ENCODE data around the gene LDLRAD4. TPM values are rescaled to one million over a fixed set of nuclear protein-coding genes. Genes with fewer than 3 reads are reported as not detected.
"Not testable (repeated sequence)": the region's sequence is repeated elsewhere in the genome, so short reads cannot be mapped to it uniquely, and the experiment has no call there.

Gene LDLRAD4
- total RNA-seq, 1 experiment from 2014 or later = 1.7 TPM

DNA sequence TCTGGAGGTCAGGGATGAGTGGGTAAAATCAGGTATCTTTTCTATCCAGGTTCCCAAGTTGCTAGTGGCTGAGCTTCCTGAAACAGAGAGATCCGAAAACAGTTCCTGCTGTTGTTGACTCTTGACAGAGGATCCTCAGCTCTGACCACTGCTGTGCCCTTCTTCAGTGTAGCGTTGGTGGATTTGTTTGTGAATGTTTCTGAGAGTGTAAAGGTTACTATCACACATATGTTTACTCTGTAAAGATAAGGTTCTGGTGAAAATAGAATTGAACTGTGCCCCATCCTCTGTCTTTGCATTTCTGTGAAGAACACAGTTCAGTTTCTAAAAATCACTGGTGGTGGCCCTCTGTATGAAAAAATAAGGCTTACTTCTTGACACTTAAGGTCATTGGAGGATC is 119.8 kb downstream of the LDLRAD4 start:
- intact Hi-C loops (cut with micrococcal nuclease; ENCODE audit: unreplicated experiment) = no loop called here
- ChIA-PET CTCF (no interaction called here), POLR2A (ENCODE audit: unreplicated experiment) (no interaction called here)
- H3K79me2 ChIP-seq (ENCODE audit: low read depth) = no peaks in the 10 kb centered on the region
- no peak for DNase-seq
- BruUV-seq (replicated peaks) = no TSS peak
- H3K27ac ChIP-seq = no peak overlapping the region
- no peak overlapping the region for H3K4me2 ChIP-seq
- H3K9me3 ChIP-seq (ENCODE audit: insufficient read depth, low read depth) = no peaks in the 10 kb centered on the region
- TF ChIP-seq EZH2 (IDR thresholded peaks at IDR 0.05; ENCODE audit: low read depth) (no peak), CTCF (conservative IDR thresholded peaks at IDR 0.05) (no peak)
- peaks cover 34% of the 10 kb centered on the region for H3K27me3 ChIP-seq (ENCODE audit: insufficient read depth, low read depth)
- no peaks in the 10 kb centered on the region for H4K20me1 ChIP-seq (ENCODE audit: insufficient read depth)
- H3K9me2 ChIP-seq (ENCODE audit: insufficient read depth) = no peaks in the 10 kb centered on the region
- no peak overlapping the region for H3K4me3 ChIP-seq
- H2AFZ ChIP-seq = no peak overlapping the region
- no peaks in the 10 kb centered on the region for H3K4me1 ChIP-seq (replicated peaks; ENCODE audit: insufficient read depth)
- H3K36me3 ChIP-seq (ENCODE audit: low read depth) = no peaks in the 10 kb centered on the region
- no peaks in the 10 kb centered on the region for H3F3A ChIP-seq (ENCODE audit: insufficient read depth, low read depth)

DNA sequence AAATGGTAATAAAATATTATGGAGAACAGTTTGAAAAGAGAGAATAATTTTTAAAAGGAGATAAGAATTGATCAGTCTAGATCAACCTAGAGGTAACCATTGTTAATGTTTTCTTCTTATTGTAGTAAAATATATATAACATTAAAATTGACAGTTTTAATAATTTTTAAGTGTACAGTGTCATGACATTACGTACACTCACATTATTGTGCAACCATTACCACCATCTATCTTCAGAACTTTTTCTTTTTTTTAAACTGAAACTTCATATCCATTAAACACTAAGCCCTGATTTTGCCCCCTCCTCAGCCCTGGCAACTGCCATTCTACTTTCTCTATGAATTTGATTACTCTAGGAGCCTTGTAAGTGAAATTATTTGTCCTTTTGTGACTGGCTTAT is 121.1 kb downstream of the LDLRAD4 start:
- Histone ChIP-seq H3F3A (ENCODE audit: insufficient read depth, low read depth) (no peaks in the 10 kb centered on the region), H3K4me2 (no peak overlapping the region), H3K79me2 (ENCODE audit: low read depth) (no peaks in the 10 kb centered on the region), H3K27ac (no peak overlapping the region), H3K36me3 (ENCODE audit: low read depth) (no peaks in the 10 kb centered on the region), H3K4me1 (replicated peaks; ENCODE audit: insufficient read depth) (no peaks in the 10 kb centered on the region), H3K27me3 (ENCODE audit: insufficient read depth, low read depth) (peaks cover 34% of the 10 kb centered on the region), H2AFZ (no peak overlapping the region), H4K20me1 (ENCODE audit: insufficient read depth) (no peaks in the 10 kb centered on the region), H3K9me2 (ENCODE audit: insufficient read depth) (no peaks in the 10 kb centered on the region), H3K9me3 (ENCODE audit: insufficient read depth, low read depth) (no peaks in the 10 kb centered on the region), H3K4me3 (no peak overlapping the region)
- TF ChIP-seq EZH2 (IDR thresholded peaks at IDR 0.05; ENCODE audit: low read depth) (no peak), CTCF (conservative IDR thresholded peaks at IDR 0.05) (no peak)
- no TSS peak for BruUV-seq (replicated peaks)
- CTCF ChIA-PET = no interaction called here
- POLR2A ChIA-PET (ENCODE audit: unreplicated experiment) = no interaction called here
- intact Hi-C loops (cut with micrococcal nuclease; ENCODE audit: unreplicated experiment) = no loop called here
- no peak for DNase-seq

DNA sequence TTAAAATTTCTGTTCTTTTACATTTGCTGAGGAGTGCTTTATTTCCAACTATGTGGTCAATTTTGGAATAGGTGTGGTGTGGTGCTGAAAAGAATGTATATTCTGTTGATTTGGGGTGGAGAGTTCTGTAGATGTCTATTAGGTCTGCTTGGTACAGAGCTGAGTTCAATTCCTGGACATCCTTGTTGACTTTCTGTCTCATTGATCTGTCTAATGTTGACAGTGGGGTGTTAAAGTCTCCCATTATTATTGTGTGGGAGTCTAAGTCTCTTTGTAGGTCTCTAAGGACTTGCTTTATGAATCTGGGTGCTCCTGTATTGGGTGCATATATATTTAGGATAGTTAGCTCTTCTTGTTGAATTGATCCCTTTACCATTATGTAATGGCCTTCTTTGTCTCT is 127.9 kb downstream of the LDLRAD4 start:
- CTCF ChIA-PET; H3K4me3 ChIP-seq; H3K27ac ChIP-seq; H4K20me1 ChIP-seq (ENCODE audit: insufficient read depth); DNase-seq; BruUV-seq (replicated peaks); H3K4me2 ChIP-seq; intact Hi-C loops (cut with micrococcal nuclease; ENCODE audit: unreplicated experiment); H3K79me2 ChIP-seq (ENCODE audit: low read depth); H3K27me3 ChIP-seq (ENCODE audit: insufficient read depth, low read depth); H3K36me3 ChIP-seq (ENCODE audit: low read depth); H3K4me1 ChIP-seq (replicated peaks; ENCODE audit: insufficient read depth); H3K9me2 ChIP-seq (ENCODE audit: insufficient read depth); POLR2A ChIA-PET (ENCODE audit: unreplicated experiment); H3F3A ChIP-seq (ENCODE audit: insufficient read depth, low read depth); H2AFZ ChIP-seq; H3K9me3 ChIP-seq (ENCODE audit: insufficient read depth, low read depth): not testable (repeated sequence)

- ChIA-PET POLR2A (ENCODE audit: unreplicated experiment) (no interaction called here), CTCF (interaction anchor here (0.6 kb wide), 1 partner anchor 43 kb away, joined by 3 read pairs; no protein-coding TSS in a partner anchor)
- DNase-seq = no peak
- intact Hi-C loops (cut with micrococcal nuclease; ENCODE audit: unreplicated experiment) = no loop called here
- H3K4me3 ChIP-seq = no peak overlapping the region
- no peaks in the 10 kb centered on the region for H3K9me3 ChIP-seq (ENCODE audit: insufficient read depth, low read depth)
- no peaks in the 10 kb centered on the region for H3K36me3 ChIP-seq (ENCODE audit: low read depth)
- no peaks in the 10 kb centered on the region for H3K9me2 ChIP-seq (ENCODE audit: insufficient read depth)
- H3K27ac ChIP-seq = no peak overlapping the region
- TF ChIP-seq CTCF (conservative IDR thresholded peaks at IDR 0.05) (no peak), EZH2 (IDR thresholded peaks at IDR 0.05; ENCODE audit: low read depth) (no peak)
- no peak overlapping the region for H3K4me2 ChIP-seq
- H3K4me1 ChIP-seq (replicated peaks; ENCODE audit: insufficient read depth) = no peaks in the 10 kb centered on the region
- H2AFZ ChIP-seq = no peak overlapping the region
- BruUV-seq (replicated peaks) = no TSS peak
- H3K27me3 ChIP-seq (ENCODE audit: insufficient read depth, low read depth) = peaks cover 7% of the 10 kb centered on the region; the same call in 1 of the 2 replicates
- H3K79me2 ChIP-seq (ENCODE audit: low read depth) = no peaks in the 10 kb centered on the region
- H3F3A ChIP-seq (ENCODE audit: insufficient read depth, low read depth) = no peaks in the 10 kb centered on the region
- no peaks in the 10 kb centered on the region for H4K20me1 ChIP-seq (ENCODE audit: insufficient read depth)
These were observed 134.7 kb downstream of the LDLRAD4 start for GRCh38 chr18:13353084-13353823.

Measured in PC-9 (cell line).